Liver (tissue), 9 donors: ENCODE measurements around the gene EXOC6. TPM values are rescaled to one million over a fixed set of nuclear protein-coding genes. Genes with fewer than 3 reads are reported as not detected.

Experiments
- DNase-seq: peaks from one replicate; pipeline ENCODE4 v3.0.0-alpha.2; 2017; ENCODE audit warnings: low spot score
- H3K27ac ChIP-seq, 2 donors: one replicate each; pipeline ENCODE4 v1.7.0; 2013; ENCODE audit warnings: inconsistent platforms in 2 of 2, low read length in 2 of 2, control low read depth in 1 of 2, low read depth in 1 of 2, mild to moderate bottlenecking in 1 of 2
- H3K27me3 ChIP-seq, 4 donors: one replicate each; pipeline versions ENCODE4 v1.6.1 to v1.7.0; 2013; ENCODE audit warnings: low read length in 3 of 4, inconsistent platforms in 1 of 4, mild to moderate bottlenecking in 1 of 4, moderate library complexity in 1 of 4; ENCODE audit not compliant: control insufficient read depth in 4 of 4, insufficient read depth in 4 of 4
- H3K36me3 ChIP-seq, 4 donors: one replicate each; pipeline versions ENCODE4 v1.6.1 to v1.7.0; 2013; ENCODE audit warnings: low read length in 3 of 4, mild to moderate bottlenecking in 3 of 4, low read depth in 1 of 4, moderate library complexity in 1 of 4; ENCODE audit not compliant: control insufficient read depth in 4 of 4, insufficient read depth in 3 of 4
- H3K4me1 ChIP-seq, 4 donors: one replicate each; pipeline versions ENCODE4 v1.6.1 to v1.7.0; 2013; ENCODE audit warnings: low read length in 3 of 4, mild to moderate bottlenecking in 3 of 4, moderate library complexity in 1 of 4; ENCODE audit not compliant: control insufficient read depth in 4 of 4, insufficient read depth in 4 of 4
- H3K4me3 ChIP-seq, 3 donors: one replicate each; pipeline versions ENCODE4 v1.6.1 to v1.7.0; 2013; ENCODE audit warnings: low read length in 3 of 3, control low read depth in 1 of 3, low read depth in 1 of 3, mild to moderate bottlenecking in 1 of 3
- H3K9ac ChIP-seq, 2 donors: one replicate each; pipeline ENCODE4 v1.7.0; 2013; ENCODE audit warnings: low read length in 2 of 2, mild to moderate bottlenecking in 2 of 2, moderate library complexity in 2 of 2, control low read depth in 1 of 2, low read depth in 1 of 2
- H3K9me3 ChIP-seq, 4 donors: one replicate each; pipeline versions ENCODE4 v1.6.1 to v1.7.0; 2013; ENCODE audit warnings: low read length in 3 of 4; ENCODE audit not compliant: control insufficient read depth in 4 of 4
- FOXA2 ChIP-seq: IDR thresholded peaks from 2 replicates; pipeline ENCODE4 v1.6.1; 2016; ENCODE audit warnings: antibody characterized with exemption
- GABPA ChIP-seq, 2 donors: IDR thresholded peaks in 1 of 2; conservative IDR thresholded peaks in 1 of 2; 2 replicates each; pipeline ENCODE4 v1.6.1; 2016; ENCODE audit warnings: antibody characterized with exemption in 2 of 2, mild to moderate bottlenecking in 1 of 2, moderate library complexity in 1 of 2
- HNF4A ChIP-seq, 2 donors: conservative IDR thresholded peaks; 2 replicates each; pipeline ENCODE4 v1.6.1; 2016; ENCODE audit warnings: antibody characterized with exemption in 2 of 2, mild to moderate bottlenecking in 2 of 2
- HNF4G ChIP-seq: IDR thresholded peaks from 2 replicates; pipeline ENCODE4 v1.6.1; 2016; ENCODE audit warnings: antibody characterized with exemption
- JUND ChIP-seq, 2 donors: IDR thresholded peaks; 2 replicates each; pipeline ENCODE4 v1.6.1; 2016; ENCODE audit warnings: antibody characterized with exemption in 2 of 2
- NR2F2 ChIP-seq: IDR thresholded peaks from 2 replicates; pipeline ENCODE4 v1.6.1; 2016; ENCODE audit warnings: antibody characterized with exemption
- RAD21 ChIP-seq, 2 donors: IDR thresholded peaks; 2 replicates each; pipeline ENCODE4 v1.6.1; 2016; ENCODE audit warnings: antibody characterized with exemption in 2 of 2, mild to moderate bottlenecking in 2 of 2
- SP1 ChIP-seq: IDR thresholded peaks from 2 replicates; pipeline ENCODE4 v1.6.1; 2018; ENCODE audit warnings: antibody characterized with exemption, mild to moderate bottlenecking
- TAF1 ChIP-seq: conservative IDR thresholded peaks from 2 replicates; pipeline ENCODE4 v1.6.1; 2016; ENCODE audit warnings: antibody characterized with exemption, mild to moderate bottlenecking
- YY1 ChIP-seq: IDR thresholded peaks from 2 replicates; pipeline ENCODE4 v1.6.1; 2016; ENCODE audit warnings: antibody characterized with exemption, mild to moderate bottlenecking
- WGBS: extraction: QIAGEN DNeasy Blood & Tissue Kit; methylation state at CpG from one replicate; pipeline ENCODE4 v1.1.7; 2013; 5-methylcytosine and 5-hydroxymethylcytosine counted together
- polyA plus RNA-seq, 2 donors: library from polyadenylated mRNA; stranded (reverse) in 1 of 2; unstranded in 1 of 2; fragments of 200-250 nt in 1 of 2; fragments of >200 nt in 1 of 2; fragmentation: Nextera tagmentation in 1 of 2; extraction: Ambion mirVana in 1 of 2; gene quantifications; one replicate each; pipeline versions ENCODE4 v1.2.1 to v1.2.3, GENCODE V29; 2013 to 2015
- total RNA-seq, 2 donors: library from RNA; depleted of rRNA; stranded (reverse); fragments of >200 nt; gene quantifications; one replicate each; pipeline ENCODE4 v1.2.3, GENCODE V29; 2014
- TF ChIP-seq, protein P1 (sequence below): IDR thresholded peaks from 2 replicates; pipeline ENCODE4 v1.6.1; 2016; ENCODE audit warnings: antibody characterized with exemption
- TF ChIP-seq, protein P2 (sequence below): IDR thresholded peaks from 2 replicates; pipeline ENCODE4 v1.6.1; 2016; ENCODE audit warnings: antibody characterized with exemption, mild to moderate bottlenecking
- TF ChIP-seq, protein P3 (sequence below): IDR thresholded peaks from 2 replicates; pipeline ENCODE4 v1.6.1; 2016; ENCODE audit warnings: antibody characterized with exemption
- TF ChIP-seq, protein P4 (sequence below): IDR thresholded peaks from 2 replicates; pipeline ENCODE4 v1.6.1; 2016; ENCODE audit warnings: antibody characterized with exemption
- TF ChIP-seq, protein P5 (sequence below): fragments of 150-350 bp; IDR thresholded peaks from 2 replicates; pipeline ENCODE4 v1.5.1; 2017; ENCODE audit warnings: improper control_type of control experiment, low read depth, low read length; ENCODE audit not compliant: missing input control
- donor health status: healthy.
- donor health status: healthy.
- donor health status: healthy.
- donor health status: healthy.
- donor health status: healthy.

Gene EXOC6
- total and polyA plus RNA-seq, 4 donors, result 6.5 to 35.4 (median 8.4) TPM

DNA sequence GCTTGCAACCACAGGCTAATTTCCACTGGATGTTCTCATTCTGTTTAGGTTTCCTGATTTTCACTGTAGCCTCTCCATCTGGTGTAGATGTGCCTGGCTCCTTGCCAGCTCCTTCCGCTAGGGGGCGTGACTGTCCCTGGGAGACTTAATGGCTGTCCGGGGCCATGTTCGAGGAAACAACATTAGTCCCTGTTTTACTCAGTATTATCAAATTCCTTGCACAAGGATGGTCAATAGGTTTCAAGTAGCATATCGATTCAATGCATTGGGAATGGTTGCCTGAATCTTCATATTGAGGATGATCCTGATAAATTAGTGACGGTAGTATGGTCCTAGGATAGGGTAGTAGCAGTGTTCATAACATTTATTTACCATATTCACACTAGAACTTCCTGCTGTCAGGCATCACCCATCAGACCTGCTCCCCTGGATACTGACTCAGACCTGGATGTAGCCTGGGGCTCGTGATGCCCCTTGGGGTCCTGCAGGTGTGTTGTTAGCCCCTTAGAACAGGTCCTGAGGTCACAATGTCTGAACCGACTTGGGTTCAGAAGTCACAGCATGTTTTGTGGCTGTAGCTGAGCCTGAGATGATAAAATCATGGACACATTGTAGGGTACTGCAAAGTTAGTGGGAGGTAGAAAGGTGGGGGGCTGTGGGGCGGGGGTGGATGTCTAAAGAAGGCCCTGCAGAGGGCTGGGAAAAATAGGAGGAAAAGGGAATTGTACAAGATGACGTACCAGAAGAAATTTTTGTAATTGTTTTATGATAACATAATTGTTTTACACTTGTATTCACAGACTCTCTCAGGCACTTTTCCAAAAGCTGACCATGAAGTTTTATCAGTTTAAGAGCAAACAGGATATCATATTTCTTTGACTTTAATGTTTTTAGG is 8.9 kb upstream of the EXOC6 start:
- Histone ChIP-seq H3K27me3 (no peaks in the 10 kb centered on the region), H3K4me3 (no peak overlapping the region), H3K27ac (peak overlapping the region; percentile 58 to 74), H3K9me3 (no peaks in the 10 kb centered on the region), H3K36me3 (no peaks in the 10 kb centered on the region), H3K4me1 (no peaks in the 10 kb centered on the region), H3K9ac (no peak overlapping the region)
- WGBS, result 53% methylated on average over 10 of the region's 10 CpGs
- TF ChIP-seq, protein P1, sequence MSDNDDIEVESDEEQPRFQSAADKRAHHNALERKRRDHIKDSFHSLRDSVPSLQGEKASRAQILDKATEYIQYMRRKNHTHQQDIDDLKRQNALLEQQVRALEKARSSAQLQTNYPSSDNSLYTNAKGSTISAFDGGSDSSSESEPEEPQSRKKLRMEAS, result no peak
- TF ChIP-seq, protein P2, sequence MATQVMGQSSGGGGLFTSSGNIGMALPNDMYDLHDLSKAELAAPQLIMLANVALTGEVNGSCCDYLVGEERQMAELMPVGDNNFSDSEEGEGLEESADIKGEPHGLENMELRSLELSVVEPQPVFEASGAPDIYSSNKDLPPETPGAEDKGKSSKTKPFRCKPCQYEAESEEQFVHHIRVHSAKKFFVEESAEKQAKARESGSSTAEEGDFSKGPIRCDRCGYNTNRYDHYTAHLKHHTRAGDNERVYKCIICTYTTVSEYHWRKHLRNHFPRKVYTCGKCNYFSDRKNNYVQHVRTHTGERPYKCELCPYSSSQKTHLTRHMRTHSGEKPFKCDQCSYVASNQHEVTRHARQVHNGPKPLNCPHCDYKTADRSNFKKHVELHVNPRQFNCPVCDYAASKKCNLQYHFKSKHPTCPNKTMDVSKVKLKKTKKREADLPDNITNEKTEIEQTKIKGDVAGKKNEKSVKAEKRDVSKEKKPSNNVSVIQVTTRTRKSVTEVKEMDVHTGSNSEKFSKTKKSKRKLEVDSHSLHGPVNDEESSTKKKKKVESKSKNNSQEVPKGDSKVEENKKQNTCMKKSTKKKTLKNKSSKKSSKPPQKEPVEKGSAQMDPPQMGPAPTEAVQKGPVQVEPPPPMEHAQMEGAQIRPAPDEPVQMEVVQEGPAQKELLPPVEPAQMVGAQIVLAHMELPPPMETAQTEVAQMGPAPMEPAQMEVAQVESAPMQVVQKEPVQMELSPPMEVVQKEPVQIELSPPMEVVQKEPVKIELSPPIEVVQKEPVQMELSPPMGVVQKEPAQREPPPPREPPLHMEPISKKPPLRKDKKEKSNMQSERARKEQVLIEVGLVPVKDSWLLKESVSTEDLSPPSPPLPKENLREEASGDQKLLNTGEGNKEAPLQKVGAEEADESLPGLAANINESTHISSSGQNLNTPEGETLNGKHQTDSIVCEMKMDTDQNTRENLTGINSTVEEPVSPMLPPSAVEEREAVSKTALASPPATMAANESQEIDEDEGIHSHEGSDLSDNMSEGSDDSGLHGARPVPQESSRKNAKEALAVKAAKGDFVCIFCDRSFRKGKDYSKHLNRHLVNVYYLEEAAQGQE, result no peak
- TF ChIP-seq FOXA2, result no peak
- TF ChIP-seq YY1, result no peak
- no peak for TF ChIP-seq NR2F2
- no peak for TF ChIP-seq JUND (IDR thresholded peaks at IDR 0.05)
- no peak for TF ChIP-seq TAF1
- no peak for TF ChIP-seq HNF4G
- no peak for TF ChIP-seq RAD21 (IDR thresholded peaks at IDR 0.05)
- TF ChIP-seq HNF4A (conservative IDR thresholded peaks at IDR 0.05), result no peak
- no peak for TF ChIP-seq SP1
- TF ChIP-seq, protein P3, sequence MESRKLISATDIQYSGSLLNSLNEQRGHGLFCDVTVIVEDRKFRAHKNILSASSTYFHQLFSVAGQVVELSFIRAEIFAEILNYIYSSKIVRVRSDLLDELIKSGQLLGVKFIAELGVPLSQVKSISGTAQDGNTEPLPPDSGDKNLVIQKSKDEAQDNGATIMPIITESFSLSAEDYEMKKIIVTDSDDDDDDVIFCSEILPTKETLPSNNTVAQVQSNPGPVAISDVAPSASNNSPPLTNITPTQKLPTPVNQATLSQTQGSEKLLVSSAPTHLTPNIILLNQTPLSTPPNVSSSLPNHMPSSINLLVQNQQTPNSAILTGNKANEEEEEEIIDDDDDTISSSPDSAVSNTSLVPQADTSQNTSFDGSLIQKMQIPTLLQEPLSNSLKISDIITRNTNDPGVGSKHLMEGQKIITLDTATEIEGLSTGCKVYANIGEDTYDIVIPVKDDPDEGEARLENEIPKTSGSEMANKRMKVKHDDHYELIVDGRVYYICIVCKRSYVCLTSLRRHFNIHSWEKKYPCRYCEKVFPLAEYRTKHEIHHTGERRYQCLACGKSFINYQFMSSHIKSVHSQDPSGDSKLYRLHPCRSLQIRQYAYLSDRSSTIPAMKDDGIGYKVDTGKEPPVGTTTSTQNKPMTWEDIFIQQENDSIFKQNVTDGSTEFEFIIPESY, result no peak
- TF ChIP-seq, protein P4, sequence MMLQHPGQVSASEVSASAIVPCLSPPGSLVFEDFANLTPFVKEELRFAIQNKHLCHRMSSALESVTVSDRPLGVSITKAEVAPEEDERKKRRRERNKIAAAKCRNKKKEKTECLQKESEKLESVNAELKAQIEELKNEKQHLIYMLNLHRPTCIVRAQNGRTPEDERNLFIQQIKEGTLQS, result no peak
- TF ChIP-seq GABPA (IDR thresholded peaks at IDR 0.05 in 1 of 2, conservative IDR thresholded peaks at IDR 0.05 in 1 of 2), result no peak
- DNase-seq, result peak; percentile 68

DNA sequence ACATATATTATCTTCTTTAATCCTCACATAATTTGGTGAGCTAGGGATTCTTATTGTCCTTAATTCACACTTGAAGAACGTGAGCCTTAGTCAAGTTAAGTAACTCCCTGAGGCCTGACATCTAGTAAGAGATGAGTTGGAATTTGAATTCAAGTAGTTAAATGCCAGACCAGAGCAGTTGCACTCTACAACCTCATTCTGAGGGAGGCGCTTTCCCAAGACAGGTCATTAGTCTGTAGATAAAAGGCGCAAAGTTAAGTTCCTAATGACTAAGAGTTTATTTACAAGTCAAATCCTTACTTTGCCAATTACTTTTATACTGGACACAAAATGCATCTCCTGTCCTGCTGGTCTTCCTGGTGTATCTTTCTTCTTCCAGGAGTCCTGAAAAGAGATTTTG is 3.6 kb upstream of the EXOC6 start:
- peaks cover 0 to 16% (median 14%) of the 10 kb centered on the region in 4 donors for H3K4me1 ChIP-seq
- H3K4me3 ChIP-seq, result no peak overlapping the region
- H3K36me3 ChIP-seq, result no peaks in the 10 kb centered on the region
- 83% methylated on average over 3 of the region's 3 CpGs for WGBS
- H3K9me3 ChIP-seq, result no peaks in the 10 kb centered on the region
- no peak overlapping the region for H3K9ac ChIP-seq
- no peaks in the 10 kb centered on the region for H3K27me3 ChIP-seq
- no peak for DNase-seq
- no peak overlapping the region for H3K27ac ChIP-seq
- TF ChIP-seq, protein P3, result no peak
- no peak for TF ChIP-seq NR2F2
- TF ChIP-seq FOXA2, result no peak
- TF ChIP-seq HNF4G, result no peak
- no peak for TF ChIP-seq RAD21 (IDR thresholded peaks at IDR 0.05)
- TF ChIP-seq, protein P2, result no peak
- no peak for TF ChIP-seq GABPA (IDR thresholded peaks at IDR 0.05 in 1 of 2, conservative IDR thresholded peaks at IDR 0.05 in 1 of 2)
- TF ChIP-seq YY1, result no peak
- TF ChIP-seq, protein P5, sequence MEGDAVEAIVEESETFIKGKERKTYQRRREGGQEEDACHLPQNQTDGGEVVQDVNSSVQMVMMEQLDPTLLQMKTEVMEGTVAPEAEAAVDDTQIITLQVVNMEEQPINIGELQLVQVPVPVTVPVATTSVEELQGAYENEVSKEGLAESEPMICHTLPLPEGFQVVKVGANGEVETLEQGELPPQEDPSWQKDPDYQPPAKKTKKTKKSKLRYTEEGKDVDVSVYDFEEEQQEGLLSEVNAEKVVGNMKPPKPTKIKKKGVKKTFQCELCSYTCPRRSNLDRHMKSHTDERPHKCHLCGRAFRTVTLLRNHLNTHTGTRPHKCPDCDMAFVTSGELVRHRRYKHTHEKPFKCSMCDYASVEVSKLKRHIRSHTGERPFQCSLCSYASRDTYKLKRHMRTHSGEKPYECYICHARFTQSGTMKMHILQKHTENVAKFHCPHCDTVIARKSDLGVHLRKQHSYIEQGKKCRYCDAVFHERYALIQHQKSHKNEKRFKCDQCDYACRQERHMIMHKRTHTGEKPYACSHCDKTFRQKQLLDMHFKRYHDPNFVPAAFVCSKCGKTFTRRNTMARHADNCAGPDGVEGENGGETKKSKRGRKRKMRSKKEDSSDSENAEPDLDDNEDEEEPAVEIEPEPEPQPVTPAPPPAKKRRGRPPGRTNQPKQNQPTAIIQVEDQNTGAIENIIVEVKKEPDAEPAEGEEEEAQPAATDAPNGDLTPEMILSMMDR, result no peak
- no peak for TF ChIP-seq SP1
- no peak for TF ChIP-seq HNF4A (conservative IDR thresholded peaks at IDR 0.05)
- TF ChIP-seq JUND (IDR thresholded peaks at IDR 0.05), result no peak
- TF ChIP-seq TAF1, result no peak
